GM23338 (cell line): ENCODE results near the gene CARMIL1. TPM values are rescaled to one million over a fixed set of nuclear protein-coding genes. Genes with fewer than 3 reads are reported as not detected.

Experiments used
- ATAC-seq: fragments of 200-7000 bp; cut with Tn5 transposase; 3 replicates; pipeline ENCODE4 v1.9.1; 2020
- DNase-seq: peaks from one replicate; pipeline ENCODE4 v3.0.0-alpha.2; 2015; ENCODE audit warnings: low spot score
- H2AFZ ChIP-seq: fragments of 200-600 bp; sonication (generic); 2 replicates; pipeline ENCODE4 v1.8.0; 2016; ENCODE audit warnings: antibody characterized with exemption, mild to moderate bottlenecking, moderate library complexity
- H3F3A ChIP-seq: fragments of 200-600 bp; sonication (generic); replicated peaks from 2 replicates; pipeline ENCODE4 v1.8.0; 2017; ENCODE audit warnings: antibody characterized with exemption, mixed run types, low read depth
- H3K27ac ChIP-seq: fragments of 200-600 bp; sonication (generic); 2 replicates; pipeline ENCODE4 v1.6.1; 2016; ENCODE audit warnings: low read depth
- H3K27me3 ChIP-seq: fragments of 200-600 bp; sonication (generic); 2 replicates; pipeline ENCODE4 v1.8.0; 2016; ENCODE audit warnings: mild to moderate bottlenecking, mixed run types, moderate library complexity; ENCODE audit not compliant: insufficient read depth
- H3K36me3 ChIP-seq: fragments of 200-600 bp; sonication (generic); 2 replicates; pipeline ENCODE4 v1.8.0; 2016; ENCODE audit warnings: mild to moderate bottlenecking; ENCODE audit not compliant: insufficient read depth
- H3K4me1 ChIP-seq: fragments of 200-600 bp; sonication (generic); 2 replicates; pipeline ENCODE4 v1.8.0; 2016; ENCODE audit warnings: mild to moderate bottlenecking, moderate library complexity; ENCODE audit not compliant: insufficient read depth
- H3K4me2 ChIP-seq: fragments of 200-600 bp; sonication (generic); 2 replicates; pipeline ENCODE4 v1.7.1; 2017; ENCODE audit warnings: mixed run types
- H3K4me3 ChIP-seq: fragments of 200-600 bp; sonication (generic); 2 replicates; pipeline ENCODE4 v1.6.1; 2016; ENCODE audit warnings: mixed run types
- H3K79me2 ChIP-seq: fragments of 200-600 bp; sonication (generic); replicated peaks from 2 replicates; pipeline ENCODE4 v1.8.0; 2017; ENCODE audit warnings: mild to moderate bottlenecking; ENCODE audit not compliant: insufficient read depth
- H3K9me2 ChIP-seq: fragments of 200-600 bp; sonication (generic); 2 replicates; pipeline ENCODE4 v1.8.0; 2017; ENCODE audit not compliant: insufficient read depth
- H4K20me1 ChIP-seq: fragments of 200-600 bp; sonication (generic); replicated peaks from 2 replicates; pipeline ENCODE4 v1.8.0; 2017; ENCODE audit warnings: mild to moderate bottlenecking; ENCODE audit not compliant: insufficient read depth
- H3K27ac Mint-ChIP-seq: 2 replicates; pipeline ENCODE4 v1.8.0; 2020; ENCODE audit warnings: inconsistent platforms, mild to moderate bottlenecking, moderate library complexity, mixed read lengths
- H3K27me3 Mint-ChIP-seq: 3 replicates; pipeline ENCODE4 v1.8.0; 2022; ENCODE audit warnings: low read depth, mild to moderate bottlenecking, moderate library complexity, mixed read lengths, inconsistent platforms; ENCODE audit not compliant: insufficient read depth, poor library complexity
- H3K36me3 Mint-ChIP-seq: 3 replicates; pipeline ENCODE4 v1.8.0; 2021; ENCODE audit warnings: low read depth, mild to moderate bottlenecking, inconsistent platforms, moderate library complexity, mixed read lengths
- H3K4me1 Mint-ChIP-seq: 3 replicates; pipeline ENCODE4 v1.8.0; 2020; ENCODE audit warnings: mild to moderate bottlenecking, inconsistent platforms, mixed read lengths
- H3K4me3 Mint-ChIP-seq: 3 replicates; pipeline ENCODE4 v1.8.0; 2021; ENCODE audit warnings: moderate library complexity, mild to moderate bottlenecking, inconsistent platforms, mixed read lengths
- H3K9me3 Mint-ChIP-seq: 3 replicates; pipeline ENCODE4 v1.8.0; 2020; ENCODE audit warnings: moderate library complexity, mild to moderate bottlenecking, inconsistent platforms, mixed read lengths
- CREB1 ChIP-seq: fragments of 250-450 bp; sonication (Bioruptor Pico); IDR thresholded peaks from 2 replicates; pipeline ENCODE4 v1.5.0; 2020; ENCODE audit warnings: low read depth, mild to moderate bottlenecking, moderate library complexity
- EZH2 ChIP-seq: fragments of 200-600 bp; sonication (generic); IDR thresholded peaks from one replicate; pipeline ENCODE4 v1.8.0; 2017; ENCODE audit warnings: antibody characterized with exemption, mild to moderate bottlenecking, low read depth; ENCODE audit not compliant: unreplicated experiment
- EZH2phosphoT487 ChIP-seq: fragments of 200-600 bp; sonication (generic); IDR thresholded peaks from one replicate; pipeline ENCODE4 v1.8.1; 2018; ENCODE audit warnings: antibody characterized with exemption; ENCODE audit not compliant: unreplicated experiment
- JUNB ChIP-seq: IDR thresholded peaks from one replicate; pipeline ENCODE4 v1.6.1; 2016; ENCODE audit warnings: antibody characterized with exemption; ENCODE audit not compliant: unreplicated experiment
- NANOG ChIP-seq: IDR thresholded peaks from 2 replicates; pipeline ENCODE4 v1.6.1; 2016; ENCODE audit warnings: antibody characterized with exemption, borderline replicate concordance
- POLR2AphosphoS5 ChIP-seq: IDR thresholded peaks from 2 replicates; pipeline ENCODE4 v1.6.1; 2016; ENCODE audit warnings: antibody characterized with exemption, low read depth
- STAT1 ChIP-seq: IDR thresholded peaks from one replicate; pipeline ENCODE4 v1.6.1; 2016; ENCODE audit warnings: antibody characterized with exemption; ENCODE audit not compliant: unreplicated experiment
- ZNF114 ChIP-seq: fragments of 250-450 bp; sonication (Bioruptor Pico); IDR thresholded peaks from 2 replicates; pipeline ENCODE4 v1.5.0; 2020; ENCODE audit warnings: mild to moderate bottlenecking, moderate library complexity
- ZNF331 ChIP-seq: fragments of 250-450 bp; sonication (Bioruptor Pico); IDR thresholded peaks from 2 replicates; pipeline ENCODE4 v1.5.0; 2020; ENCODE audit warnings: low read depth, mild to moderate bottlenecking, moderate library complexity
- polyA plus RNA-seq: library from polyadenylated mRNA; unstranded; fragments of >200 nt; fragmentation: Nextera tagmentation; extraction: Ambion mirVana; gene quantifications from 2 replicates; pipeline ENCODE4 v1.2.1, GENCODE V29; 2016
- total RNA-seq: library from RNA; depleted of rRNA; stranded (reverse); fragments of >200 nt; shearing (Covaris generic); gene quantifications from 2 replicates; pipeline ENCODE4 v1.2.3, GENCODE V29; 2014
- TF ChIP-seq, protein P1 (sequence below), 2 experiments: fragments of 200-600 bp in 1 of 2; sonication (generic) in 1 of 2; conservative IDR thresholded peaks; 2 replicates each; pipeline versions ENCODE4 v1.5.1 to v1.6.1; 2016 to 2017; ENCODE audit warnings: antibody characterized with exemption in 2 of 2, low read depth in 2 of 2, mild to moderate bottlenecking in 2 of 2, moderate library complexity in 1 of 2
- TF ChIP-seq, protein P2 (sequence below): fragments of 250-450 bp; sonication (Bioruptor Pico); IDR thresholded peaks from 2 replicates; pipeline ENCODE4 v1.5.0; 2020; ENCODE audit warnings: mild to moderate bottlenecking, moderate library complexity
- TF ChIP-seq, protein P3 (sequence below): IDR thresholded peaks from 2 replicates; pipeline ENCODE4 v1.6.1; 2016; ENCODE audit warnings: antibody characterized with exemption
- TF ChIP-seq, protein P4 (sequence below): IDR thresholded peaks from one replicate; pipeline ENCODE4 v1.6.1; 2018; ENCODE audit warnings: antibody characterized with exemption; ENCODE audit not compliant: unreplicated experiment

The CARMIL1 gene
- total and polyA plus RNA-seq, 2 experiments from 2014 or later = 43.2 to 66.9 TPM

DNA sequence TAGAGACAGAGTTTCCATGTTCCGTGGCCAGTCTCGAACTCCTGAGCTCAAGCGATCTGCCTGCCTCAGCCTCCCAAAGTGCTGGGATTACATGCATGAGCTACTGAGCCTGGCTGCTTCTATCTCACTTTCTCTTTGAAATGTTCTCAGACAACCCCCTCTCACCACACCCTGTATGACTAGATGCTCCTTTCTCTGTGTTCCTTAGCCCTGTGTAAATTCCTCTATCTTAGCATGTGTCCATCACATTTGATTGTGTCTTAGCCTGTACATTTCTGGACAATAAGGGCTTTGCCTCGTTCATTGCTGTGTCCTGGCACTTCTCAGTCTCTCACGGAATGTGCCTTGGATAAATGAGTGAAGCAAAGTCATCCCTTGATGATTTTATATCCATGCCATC lies 204.8 kb downstream of the CARMIL1 start:
- peaks cover 10% of the 10 kb centered on the region; the same call in 2 of the 3 replicates for H3K36me3 Mint-ChIP-seq
- no peaks in the 10 kb centered on the region for H3K36me3 ChIP-seq
- no peaks in the 10 kb centered on the region for H4K20me1 ChIP-seq
- H2AFZ ChIP-seq = no peak overlapping the region
- H3K9me2 ChIP-seq = no peaks in the 10 kb centered on the region
- no peaks in the 10 kb centered on the region for H3K27me3 ChIP-seq
- H3K27me3 Mint-ChIP-seq = no peaks in the 10 kb centered on the region
- no peak overlapping the region for H3K4me3 Mint-ChIP-seq
- no peak for DNase-seq
- no peak overlapping the region for H3K4me3 ChIP-seq
- H3K27ac Mint-ChIP-seq = no peak overlapping the region
- TF ChIP-seq JUNB = no peak
- no peak for TF ChIP-seq ZNF114
- no peak for TF ChIP-seq EZH2phosphoT487
- TF ChIP-seq CREB1 = no peak
- TF ChIP-seq, protein P1, sequence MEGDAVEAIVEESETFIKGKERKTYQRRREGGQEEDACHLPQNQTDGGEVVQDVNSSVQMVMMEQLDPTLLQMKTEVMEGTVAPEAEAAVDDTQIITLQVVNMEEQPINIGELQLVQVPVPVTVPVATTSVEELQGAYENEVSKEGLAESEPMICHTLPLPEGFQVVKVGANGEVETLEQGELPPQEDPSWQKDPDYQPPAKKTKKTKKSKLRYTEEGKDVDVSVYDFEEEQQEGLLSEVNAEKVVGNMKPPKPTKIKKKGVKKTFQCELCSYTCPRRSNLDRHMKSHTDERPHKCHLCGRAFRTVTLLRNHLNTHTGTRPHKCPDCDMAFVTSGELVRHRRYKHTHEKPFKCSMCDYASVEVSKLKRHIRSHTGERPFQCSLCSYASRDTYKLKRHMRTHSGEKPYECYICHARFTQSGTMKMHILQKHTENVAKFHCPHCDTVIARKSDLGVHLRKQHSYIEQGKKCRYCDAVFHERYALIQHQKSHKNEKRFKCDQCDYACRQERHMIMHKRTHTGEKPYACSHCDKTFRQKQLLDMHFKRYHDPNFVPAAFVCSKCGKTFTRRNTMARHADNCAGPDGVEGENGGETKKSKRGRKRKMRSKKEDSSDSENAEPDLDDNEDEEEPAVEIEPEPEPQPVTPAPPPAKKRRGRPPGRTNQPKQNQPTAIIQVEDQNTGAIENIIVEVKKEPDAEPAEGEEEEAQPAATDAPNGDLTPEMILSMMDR (conservative IDR thresholded peaks at IDR 0.05; ENCODE audit: low read depth in 2 of 2) = no peak
- TF ChIP-seq NANOG = no peak
- no peak for TF ChIP-seq EZH2
- no peak for TF ChIP-seq STAT1
- TF ChIP-seq, protein P2, sequence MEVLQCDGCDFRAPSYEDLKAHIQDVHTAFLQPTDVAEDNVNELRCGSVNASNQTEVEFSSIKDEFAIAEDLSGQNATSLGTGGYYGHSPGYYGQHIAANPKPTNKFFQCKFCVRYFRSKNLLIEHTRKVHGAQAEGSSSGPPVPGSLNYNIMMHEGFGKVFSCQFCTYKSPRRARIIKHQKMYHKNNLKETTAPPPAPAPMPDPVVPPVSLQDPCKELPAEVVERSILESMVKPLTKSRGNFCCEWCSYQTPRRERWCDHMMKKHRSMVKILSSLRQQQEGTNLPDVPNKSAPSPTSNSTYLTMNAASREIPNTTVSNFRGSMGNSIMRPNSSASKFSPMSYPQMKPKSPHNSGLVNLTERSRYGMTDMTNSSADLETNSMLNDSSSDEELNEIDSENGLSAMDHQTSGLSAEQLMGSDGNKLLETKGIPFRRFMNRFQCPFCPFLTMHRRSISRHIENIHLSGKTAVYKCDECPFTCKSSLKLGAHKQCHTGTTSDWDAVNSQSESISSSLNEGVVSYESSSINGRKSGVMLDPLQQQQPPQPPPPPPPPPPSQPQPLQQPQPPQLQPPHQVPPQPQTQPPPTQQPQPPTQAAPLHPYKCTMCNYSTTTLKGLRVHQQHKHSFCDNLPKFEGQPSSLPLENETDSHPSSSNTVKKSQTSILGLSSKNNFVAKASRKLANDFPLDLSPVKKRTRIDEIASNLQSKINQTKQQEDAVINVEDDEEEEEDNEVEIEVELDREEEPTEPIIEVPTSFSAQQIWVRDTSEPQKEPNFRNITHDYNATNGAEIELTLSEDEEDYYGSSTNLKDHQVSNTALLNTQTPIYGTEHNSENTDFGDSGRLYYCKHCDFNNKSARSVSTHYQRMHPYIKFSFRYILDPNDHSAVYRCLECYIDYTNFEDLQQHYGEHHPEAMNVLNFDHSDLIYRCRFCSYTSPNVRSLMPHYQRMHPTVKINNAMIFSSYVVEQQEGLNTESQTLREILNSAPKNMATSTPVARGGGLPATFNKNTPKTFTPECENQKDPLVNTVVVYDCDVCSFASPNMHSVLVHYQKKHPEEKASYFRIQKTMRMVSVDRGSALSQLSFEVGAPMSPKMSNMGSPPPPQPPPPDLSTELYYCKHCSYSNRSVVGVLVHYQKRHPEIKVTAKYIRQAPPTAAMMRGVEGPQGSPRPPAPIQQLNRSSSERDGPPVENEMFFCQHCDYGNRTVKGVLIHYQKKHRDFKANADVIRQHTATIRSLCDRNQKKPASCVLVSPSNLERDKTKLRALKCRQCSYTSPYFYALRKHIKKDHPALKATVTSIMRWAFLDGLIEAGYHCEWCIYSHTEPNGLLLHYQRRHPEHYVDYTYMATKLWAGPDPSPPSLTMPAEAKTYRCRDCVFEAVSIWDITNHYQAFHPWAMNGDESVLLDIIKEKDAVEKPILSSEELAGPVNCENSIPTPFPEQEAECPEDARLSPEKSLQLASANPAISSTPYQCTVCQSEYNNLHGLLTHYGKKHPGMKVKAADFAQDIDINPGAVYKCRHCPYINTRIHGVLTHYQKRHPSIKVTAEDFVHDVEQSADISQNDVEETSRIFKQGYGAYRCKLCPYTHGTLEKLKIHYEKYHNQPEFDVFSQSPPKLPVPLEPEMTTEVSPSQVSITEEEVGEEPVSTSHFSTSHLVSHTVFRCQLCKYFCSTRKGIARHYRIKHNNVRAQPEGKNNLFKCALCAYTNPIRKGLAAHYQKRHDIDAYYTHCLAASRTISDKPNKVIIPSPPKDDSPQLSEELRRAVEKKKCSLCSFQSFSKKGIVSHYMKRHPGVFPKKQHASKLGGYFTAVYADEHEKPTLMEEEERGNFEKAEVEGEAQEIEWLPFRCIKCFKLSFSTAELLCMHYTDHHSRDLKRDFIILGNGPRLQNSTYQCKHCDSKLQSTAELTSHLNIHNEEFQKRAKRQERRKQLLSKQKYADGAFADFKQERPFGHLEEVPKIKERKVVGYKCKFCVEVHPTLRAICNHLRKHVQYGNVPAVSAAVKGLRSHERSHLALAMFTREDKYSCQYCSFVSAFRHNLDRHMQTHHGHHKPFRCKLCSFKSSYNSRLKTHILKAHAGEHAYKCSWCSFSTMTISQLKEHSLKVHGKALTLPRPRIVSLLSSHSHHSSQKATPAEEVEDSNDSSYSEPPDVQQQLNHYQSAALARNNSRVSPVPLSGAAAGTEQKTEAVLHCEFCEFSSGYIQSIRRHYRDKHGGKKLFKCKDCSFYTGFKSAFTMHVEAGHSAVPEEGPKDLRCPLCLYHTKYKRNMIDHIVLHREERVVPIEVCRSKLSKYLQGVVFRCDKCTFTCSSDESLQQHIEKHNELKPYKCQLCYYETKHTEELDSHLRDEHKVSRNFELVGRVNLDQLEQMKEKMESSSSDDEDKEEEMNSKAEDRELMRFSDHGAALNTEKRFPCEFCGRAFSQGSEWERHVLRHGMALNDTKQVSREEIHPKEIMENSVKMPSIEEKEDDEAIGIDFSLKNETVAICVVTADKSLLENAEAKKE (CRISPR knock-in tag) = no peak
- TF ChIP-seq, protein P3, sequence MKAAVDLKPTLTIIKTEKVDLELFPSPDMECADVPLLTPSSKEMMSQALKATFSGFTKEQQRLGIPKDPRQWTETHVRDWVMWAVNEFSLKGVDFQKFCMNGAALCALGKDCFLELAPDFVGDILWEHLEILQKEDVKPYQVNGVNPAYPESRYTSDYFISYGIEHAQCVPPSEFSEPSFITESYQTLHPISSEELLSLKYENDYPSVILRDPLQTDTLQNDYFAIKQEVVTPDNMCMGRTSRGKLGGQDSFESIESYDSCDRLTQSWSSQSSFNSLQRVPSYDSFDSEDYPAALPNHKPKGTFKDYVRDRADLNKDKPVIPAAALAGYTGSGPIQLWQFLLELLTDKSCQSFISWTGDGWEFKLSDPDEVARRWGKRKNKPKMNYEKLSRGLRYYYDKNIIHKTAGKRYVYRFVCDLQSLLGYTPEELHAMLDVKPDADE = no peak
- TF ChIP-seq POLR2AphosphoS5 = no peak
- TF ChIP-seq, protein P4, sequence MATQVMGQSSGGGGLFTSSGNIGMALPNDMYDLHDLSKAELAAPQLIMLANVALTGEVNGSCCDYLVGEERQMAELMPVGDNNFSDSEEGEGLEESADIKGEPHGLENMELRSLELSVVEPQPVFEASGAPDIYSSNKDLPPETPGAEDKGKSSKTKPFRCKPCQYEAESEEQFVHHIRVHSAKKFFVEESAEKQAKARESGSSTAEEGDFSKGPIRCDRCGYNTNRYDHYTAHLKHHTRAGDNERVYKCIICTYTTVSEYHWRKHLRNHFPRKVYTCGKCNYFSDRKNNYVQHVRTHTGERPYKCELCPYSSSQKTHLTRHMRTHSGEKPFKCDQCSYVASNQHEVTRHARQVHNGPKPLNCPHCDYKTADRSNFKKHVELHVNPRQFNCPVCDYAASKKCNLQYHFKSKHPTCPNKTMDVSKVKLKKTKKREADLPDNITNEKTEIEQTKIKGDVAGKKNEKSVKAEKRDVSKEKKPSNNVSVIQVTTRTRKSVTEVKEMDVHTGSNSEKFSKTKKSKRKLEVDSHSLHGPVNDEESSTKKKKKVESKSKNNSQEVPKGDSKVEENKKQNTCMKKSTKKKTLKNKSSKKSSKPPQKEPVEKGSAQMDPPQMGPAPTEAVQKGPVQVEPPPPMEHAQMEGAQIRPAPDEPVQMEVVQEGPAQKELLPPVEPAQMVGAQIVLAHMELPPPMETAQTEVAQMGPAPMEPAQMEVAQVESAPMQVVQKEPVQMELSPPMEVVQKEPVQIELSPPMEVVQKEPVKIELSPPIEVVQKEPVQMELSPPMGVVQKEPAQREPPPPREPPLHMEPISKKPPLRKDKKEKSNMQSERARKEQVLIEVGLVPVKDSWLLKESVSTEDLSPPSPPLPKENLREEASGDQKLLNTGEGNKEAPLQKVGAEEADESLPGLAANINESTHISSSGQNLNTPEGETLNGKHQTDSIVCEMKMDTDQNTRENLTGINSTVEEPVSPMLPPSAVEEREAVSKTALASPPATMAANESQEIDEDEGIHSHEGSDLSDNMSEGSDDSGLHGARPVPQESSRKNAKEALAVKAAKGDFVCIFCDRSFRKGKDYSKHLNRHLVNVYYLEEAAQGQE = no peak
- no peak for TF ChIP-seq ZNF331 (CRISPR knock-in tag)
- no peaks in the 10 kb centered on the region for H3K9me3 Mint-ChIP-seq
- ATAC-seq = no peak
- no peaks in the 10 kb centered on the region for H3K79me2 ChIP-seq
- no peak overlapping the region for H3K27ac ChIP-seq
- H3K4me1 ChIP-seq = no peaks in the 10 kb centered on the region
- peaks cover 5% of the 10 kb centered on the region for H3K4me1 Mint-ChIP-seq
- no peaks in the 10 kb centered on the region for H3F3A ChIP-seq
- H3K4me2 ChIP-seq = no peak overlapping the region
